ENCODE measurements around the gene SMO. TPM values are rescaled to one million over a fixed set of nuclear protein-coding genes. Genes with fewer than 3 reads are reported as not detected.
"Not testable (repeated sequence)": the region's sequence is repeated elsewhere in the genome, so short reads cannot be mapped to it uniquely, and the experiment has no call there.

SMO gene
- total RNA-seq, 4 donors from 2014 or later = 10.0 to 20.1 (median 13.4) TPM

DNA sequence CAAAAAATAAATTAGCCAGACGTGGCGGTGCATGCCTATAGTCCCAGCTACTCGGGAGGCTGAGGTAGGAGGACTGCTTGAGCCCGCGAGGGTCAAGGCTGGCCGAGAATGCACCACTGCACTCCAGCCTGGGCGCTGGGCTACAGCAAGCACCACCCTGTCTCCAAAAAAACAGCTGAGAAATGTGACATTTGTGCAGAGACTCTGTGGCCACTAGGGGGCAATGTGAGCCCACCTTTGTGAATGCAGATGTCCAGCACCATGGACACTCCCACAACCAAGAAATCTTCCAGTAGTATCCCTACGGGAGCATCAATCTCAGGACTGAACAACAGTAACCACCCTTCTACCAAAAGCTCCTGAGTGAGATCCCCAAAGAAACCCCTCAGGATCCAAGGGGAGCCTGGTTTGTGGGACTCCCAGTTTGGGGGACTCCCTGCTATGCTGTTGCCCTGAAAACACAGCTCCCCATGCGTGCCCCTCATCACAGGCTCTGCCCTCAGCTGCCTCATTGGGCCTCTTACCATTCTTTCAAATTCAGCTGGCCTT lies 30.2 kb downstream of the SMO start:
- no peak overlapping the region for H3K4me3 ChIP-seq
- H3K27me3 ChIP-seq = no peaks in the 10 kb centered on the region
- TF ChIP-seq, protein P1, sequence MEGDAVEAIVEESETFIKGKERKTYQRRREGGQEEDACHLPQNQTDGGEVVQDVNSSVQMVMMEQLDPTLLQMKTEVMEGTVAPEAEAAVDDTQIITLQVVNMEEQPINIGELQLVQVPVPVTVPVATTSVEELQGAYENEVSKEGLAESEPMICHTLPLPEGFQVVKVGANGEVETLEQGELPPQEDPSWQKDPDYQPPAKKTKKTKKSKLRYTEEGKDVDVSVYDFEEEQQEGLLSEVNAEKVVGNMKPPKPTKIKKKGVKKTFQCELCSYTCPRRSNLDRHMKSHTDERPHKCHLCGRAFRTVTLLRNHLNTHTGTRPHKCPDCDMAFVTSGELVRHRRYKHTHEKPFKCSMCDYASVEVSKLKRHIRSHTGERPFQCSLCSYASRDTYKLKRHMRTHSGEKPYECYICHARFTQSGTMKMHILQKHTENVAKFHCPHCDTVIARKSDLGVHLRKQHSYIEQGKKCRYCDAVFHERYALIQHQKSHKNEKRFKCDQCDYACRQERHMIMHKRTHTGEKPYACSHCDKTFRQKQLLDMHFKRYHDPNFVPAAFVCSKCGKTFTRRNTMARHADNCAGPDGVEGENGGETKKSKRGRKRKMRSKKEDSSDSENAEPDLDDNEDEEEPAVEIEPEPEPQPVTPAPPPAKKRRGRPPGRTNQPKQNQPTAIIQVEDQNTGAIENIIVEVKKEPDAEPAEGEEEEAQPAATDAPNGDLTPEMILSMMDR (IDR thresholded peaks at IDR 0.05) = peak; percentile 82 to 92 (median 90)
- TF ChIP-seq POLR2AphosphoS5 (IDR thresholded peaks at IDR 0.05) = no peak
- ATAC-seq = peak; percentile 85
- H3K9me3 ChIP-seq = no peaks in the 10 kb centered on the region
- 0 to 15% methylated on average over 4 to 7 of the region's 9 CpGs for WGBS, 2 donors (ENCODE audit: low coverage in 1 of 2)
- H3K27ac ChIP-seq = no peak overlapping the region
- H3K4me1 ChIP-seq = peaks cover 0 to 9% (median 0%) of the 10 kb centered on the region in 3 donors
- no peaks in the 10 kb centered on the region for H3K36me3 ChIP-seq

DNA sequence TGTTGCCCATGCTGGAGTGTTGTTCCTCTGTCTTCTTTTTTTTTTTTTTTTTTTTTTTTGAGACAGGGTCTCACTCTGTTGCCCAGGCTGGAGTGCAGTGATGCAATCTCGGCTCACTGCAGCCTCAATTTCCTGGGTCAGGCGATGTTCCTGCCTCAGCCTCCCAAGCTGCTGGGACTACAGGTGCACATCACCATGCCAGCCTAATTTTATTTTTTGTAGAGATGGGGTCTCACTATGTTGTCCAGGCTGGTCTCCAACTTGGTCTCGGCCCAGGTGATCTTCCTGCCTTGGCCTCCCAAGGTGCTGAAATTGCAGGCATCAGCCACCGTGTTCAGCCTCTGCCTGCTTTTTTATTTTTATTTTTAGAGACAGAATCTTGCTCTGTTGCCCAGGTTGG lies 30.7 kb downstream of the SMO start:
- H3K4me1 ChIP-seq = peaks cover 0 to 15% (median 0%) of the 10 kb centered on the region in 3 donors
- not testable (repeated sequence) for H3K4me3 ChIP-seq, H3K27ac ChIP-seq, H3K9me3 ChIP-seq, H3K36me3 ChIP-seq, ATAC-seq, H3K27me3 ChIP-seq
- WGBS, 2 donors (ENCODE audit: low coverage in 1 of 2) = 33 to 81% methylated on average over 1 to 4 of the region's 4 CpGs

DNA sequence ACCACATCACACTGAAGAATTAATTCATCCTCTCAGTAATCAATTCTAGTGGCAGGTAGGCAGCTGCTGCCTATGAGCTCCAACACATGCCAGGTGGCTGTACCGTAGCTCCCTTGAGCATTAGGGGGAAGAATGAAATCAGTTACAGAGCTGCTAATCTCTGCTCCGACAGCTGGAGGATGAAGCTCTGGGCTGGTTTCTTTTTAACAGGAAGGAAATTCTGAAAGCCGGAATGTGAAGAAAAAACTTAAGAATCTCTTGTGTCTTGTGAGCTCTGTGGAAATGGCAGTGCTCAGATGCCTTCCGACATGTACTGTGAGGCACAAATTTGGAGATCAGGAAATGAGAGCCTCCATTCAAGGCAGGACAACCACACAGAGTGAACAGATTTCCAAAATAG lies 33.6 kb downstream of the SMO start:
- TF ChIP-seq EP300 (IDR thresholded peaks at IDR 0.05) (no peak), POLR2A (IDR thresholded peaks at IDR 0.05) (no peak), POLR2AphosphoS5 (IDR thresholded peaks at IDR 0.05) (no peak)
- TF ChIP-seq, protein P1 (IDR thresholded peaks at IDR 0.05) = no peak
- no peaks in the 10 kb centered on the region for H3K27me3 ChIP-seq
- H3K27ac ChIP-seq = no peak overlapping the region
- 11 to 21% methylated on average over 3 to 4 of the region's 4 CpGs for WGBS, 2 donors (ENCODE audit: low coverage in 1 of 2)
- no peaks in the 10 kb centered on the region for H3K9me3 ChIP-seq
- no peak overlapping the region for H3K4me3 ChIP-seq
- H3K4me1 ChIP-seq = peaks cover 0 to 30% (median 8%) of the 10 kb centered on the region in 3 donors
- no peak for ATAC-seq
- no peaks in the 10 kb centered on the region for H3K36me3 ChIP-seq

DNA sequence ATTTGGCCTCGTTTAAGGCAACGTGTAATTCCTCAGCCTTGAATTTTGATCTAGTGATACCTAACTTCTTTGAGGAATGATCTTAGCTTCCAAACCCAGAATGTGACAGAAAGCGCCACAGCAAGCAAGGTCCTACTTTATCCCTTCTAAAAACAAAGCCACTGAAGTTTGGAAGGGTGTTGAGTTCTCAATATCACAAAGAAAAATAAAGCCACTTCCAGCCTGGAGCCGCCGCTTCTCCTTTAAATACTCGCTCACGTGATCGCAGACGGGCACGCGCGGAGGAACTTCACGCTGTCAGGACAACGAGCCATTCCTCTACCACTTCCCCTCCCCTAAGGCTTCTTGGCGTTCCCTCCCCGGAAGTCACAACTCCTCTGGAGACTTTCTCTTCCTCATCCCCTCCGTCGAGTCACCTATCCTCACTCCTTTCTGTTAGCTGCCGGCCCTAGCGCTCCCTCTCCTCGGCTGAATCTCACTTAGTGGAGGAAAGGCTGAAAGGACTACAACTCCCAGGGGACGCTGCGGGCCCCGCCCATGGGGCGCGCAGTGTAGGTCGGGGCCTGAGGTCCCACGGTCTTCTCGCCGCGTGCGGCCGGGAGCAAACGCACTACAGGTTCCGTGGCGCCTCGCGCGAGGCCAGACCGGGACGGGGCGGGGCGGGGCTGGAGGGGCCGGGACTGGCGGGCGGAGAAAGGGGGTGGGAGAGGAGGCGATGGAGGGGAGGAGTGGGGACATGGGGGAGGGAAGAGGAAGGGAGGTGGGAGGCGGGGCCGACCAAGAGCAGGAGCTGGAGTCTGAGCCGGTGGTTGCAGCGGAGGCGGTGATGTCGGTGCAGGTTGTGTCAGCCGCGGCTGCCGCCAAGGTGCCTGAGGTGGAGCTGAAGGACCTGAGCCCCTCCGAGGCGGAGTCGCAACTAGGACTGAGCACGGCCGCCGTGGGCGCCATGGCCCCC lies 36.1 kb downstream of the SMO start, which contains the start of gene AHCYL2:
AHCYL2 (plus strand) TSS at position 780 of the 955 bp plus-strand sequence.
- peak; percentile 98 for ATAC-seq

More for the DNA sequence above, 36.1 kb downstream of the SMO start, which contains the start of gene AHCYL2:
- peaks cover 0 to 30% (median 8%) of the 10 kb centered on the region in 3 donors for H3K4me1 ChIP-seq
- 0% methylated on average over 12 to 36 of the region's 63 CpGs for WGBS, 2 donors (ENCODE audit: low coverage in 1 of 2)
- H3K36me3 ChIP-seq = no peaks in the 10 kb centered on the region
- H3K4me3 ChIP-seq = peak within 1 kb of the TSS; percentile 63 to 97
- H3K9me3 ChIP-seq = no peaks in the 10 kb centered on the region
- TF ChIP-seq POLR2A (IDR thresholded peaks at IDR 0.05) (peak in 1 of 2 donors; percentile 33), EP300 (IDR thresholded peaks at IDR 0.05) (no peak), POLR2AphosphoS5 (IDR thresholded peaks at IDR 0.05) (peak; percentile 57)
- TF ChIP-seq, protein P1 (IDR thresholded peaks at IDR 0.05) = no peak
- peak within 1 kb of the TSS; percentile 70 to 95 (median 92) for H3K27ac ChIP-seq
- no peaks in the 10 kb centered on the region for H3K27me3 ChIP-seq
